ENCODE results near the gene IL20RB.
A peak's percentile ranks its signal among the peaks of the same experiment; 100 is the strongest.
"Not testable (repeated sequence)": the region's sequence is repeated elsewhere in the genome, so short reads cannot be mapped to it uniquely, and the experiment has no call there.

The IL20RB gene

DNA sequence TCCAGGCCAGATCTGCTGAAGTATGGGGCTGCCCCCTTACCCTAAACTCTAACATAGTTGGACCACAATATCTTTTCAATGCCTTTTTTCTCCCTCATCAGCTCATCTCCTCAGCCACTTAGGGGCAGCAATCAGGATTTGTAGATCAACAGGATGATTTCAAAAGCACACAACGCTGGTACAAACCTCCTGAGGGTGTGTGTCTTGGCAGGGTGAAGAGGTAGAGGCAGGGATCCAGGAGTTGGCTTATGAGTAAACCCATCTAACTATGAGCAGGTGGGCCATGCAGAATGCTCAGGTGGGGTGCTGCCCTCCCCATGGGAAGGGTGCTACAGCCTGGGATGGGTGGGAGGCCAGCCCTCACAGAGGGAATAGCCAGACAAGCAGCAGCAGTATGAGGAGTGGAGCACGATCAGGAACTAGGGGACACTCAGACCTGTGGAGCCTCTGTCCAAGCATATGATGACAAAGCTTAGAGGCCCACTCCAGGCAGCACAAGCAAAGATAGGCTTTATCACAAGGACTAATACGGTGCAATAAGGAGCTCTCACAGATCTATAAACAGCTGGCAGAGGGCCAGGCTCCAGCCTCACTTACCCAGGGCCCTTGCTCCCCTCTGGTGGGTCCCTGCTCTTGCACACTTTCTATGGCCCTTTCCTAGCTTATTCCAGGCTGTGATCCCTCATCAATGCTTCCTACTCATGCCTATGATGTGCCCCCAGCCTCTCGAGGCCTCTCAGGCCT, 32.2 kb downstream of the IL20RB start:
- peak; percentile 60 for DNase-seq

DNA sequence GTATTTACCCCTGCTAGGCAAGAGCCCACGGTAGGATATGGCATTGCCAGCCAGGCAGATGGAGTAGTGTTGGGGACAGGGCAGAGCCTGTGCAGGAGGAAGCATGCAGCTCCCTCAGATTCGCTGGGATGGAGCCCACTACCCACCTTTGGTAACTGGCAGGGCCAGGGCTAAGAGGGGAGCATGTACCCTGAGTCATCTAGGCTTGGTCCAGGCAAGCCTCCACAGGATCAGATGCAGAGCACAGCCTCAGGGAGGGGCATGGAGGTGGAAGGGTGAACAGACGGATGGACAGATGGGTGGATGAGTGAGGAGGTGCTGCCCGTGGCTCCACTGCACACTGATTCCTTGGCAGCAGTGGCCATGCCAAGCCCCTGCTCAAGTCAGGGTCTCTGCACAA, 33.0 kb downstream of the IL20RB start:
- peak; percentile 56 for DNase-seq

DNA sequence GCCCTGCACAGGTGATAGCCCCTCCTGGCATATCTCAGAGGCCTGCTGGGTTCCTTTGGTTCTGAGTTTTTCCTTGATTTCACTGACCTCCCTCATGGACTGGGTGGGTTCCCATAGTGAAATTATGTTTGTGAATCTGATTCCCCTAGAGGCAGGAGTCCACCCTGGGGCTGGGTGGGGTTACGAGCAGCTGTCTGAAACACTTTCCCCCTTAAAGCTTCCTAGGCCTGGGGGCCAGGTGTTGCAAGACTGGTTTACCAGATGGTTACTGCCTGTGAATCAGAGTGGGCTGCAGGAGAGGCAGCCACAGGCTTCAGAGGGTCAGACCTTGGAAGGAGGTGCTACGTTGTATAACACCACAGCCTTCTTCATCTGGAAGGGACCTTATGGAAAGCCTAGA, 34.3 kb downstream of the IL20RB start:
- peak; percentile 54 for DNase-seq

DNA sequence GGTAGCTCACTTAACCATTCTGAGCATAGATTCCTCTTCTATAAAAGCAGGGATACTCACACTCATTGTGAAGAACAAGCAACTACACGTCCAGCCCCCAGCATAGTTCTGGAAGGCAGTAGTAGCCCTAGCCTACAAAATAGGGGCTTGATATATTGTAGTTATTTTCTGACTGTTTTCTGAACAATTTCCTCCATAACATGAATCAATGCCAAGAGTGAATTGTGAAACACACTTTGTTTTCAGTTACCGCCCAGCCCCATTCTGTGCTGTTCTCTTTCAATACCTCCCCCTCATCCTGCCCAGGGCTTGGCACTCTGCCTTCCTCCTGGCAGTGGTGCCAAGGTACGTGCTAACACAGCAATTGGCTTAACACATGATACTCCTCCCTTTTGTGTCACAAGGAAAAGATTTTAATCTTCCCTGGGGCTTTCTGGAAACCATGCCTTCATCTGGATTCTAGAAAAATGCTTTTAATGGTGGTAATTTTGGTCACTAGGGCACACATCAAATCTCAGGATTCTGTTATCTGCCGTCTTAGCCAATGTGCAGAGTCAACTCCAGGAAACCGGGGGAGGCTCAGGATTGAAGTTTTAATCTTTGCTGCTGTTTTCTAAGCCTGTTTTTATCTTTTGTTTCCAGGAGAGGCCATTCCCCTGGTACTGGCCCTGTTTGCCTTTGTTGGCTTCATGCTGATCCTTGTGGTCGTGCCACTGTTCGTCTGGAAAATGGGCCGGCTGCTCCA, 37.2 kb downstream of the IL20RB start:
- DNase-seq, result no peak

DNA sequence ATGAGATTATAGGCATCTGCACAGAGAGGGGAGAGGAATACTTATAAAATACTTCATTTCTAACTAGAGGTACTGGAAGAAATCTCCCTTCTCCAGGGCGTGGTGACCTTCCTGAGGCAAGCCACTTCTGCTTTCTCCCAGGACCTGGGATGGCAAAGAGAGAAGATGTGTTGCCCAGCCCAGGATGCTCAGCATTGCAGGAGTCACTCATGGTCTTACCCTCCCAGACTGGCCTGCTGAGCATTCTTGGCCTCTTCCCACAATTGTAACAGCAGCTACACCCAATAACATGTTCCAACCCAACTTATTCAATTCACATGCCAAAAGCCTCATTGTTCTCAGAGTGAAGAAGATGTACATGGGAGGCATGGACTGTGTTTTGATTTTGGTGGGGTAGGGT, 37.9 kb downstream of the IL20RB start:
- no peak for DNase-seq

DNA sequence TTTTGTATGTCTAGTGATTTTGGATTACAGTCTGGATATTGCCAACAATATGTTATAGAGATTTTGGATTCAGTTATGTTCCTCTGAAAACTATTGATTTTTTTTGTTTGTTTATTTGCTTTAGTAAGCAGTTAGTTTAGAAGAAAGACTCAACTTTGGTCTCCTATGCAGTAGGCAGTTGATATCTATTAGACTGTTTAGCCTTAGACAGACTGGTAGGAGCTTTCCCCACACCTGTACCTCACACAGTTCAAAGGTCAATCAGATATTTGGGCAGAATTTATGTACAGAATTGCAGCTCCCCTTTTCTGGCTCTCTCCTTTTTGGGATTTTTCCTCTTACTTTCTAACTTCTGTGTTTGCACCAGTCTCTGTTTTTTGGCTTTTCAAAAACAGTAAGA, 42.3 kb downstream of the IL20RB start:
- DNase-seq, result no peak

DNA sequence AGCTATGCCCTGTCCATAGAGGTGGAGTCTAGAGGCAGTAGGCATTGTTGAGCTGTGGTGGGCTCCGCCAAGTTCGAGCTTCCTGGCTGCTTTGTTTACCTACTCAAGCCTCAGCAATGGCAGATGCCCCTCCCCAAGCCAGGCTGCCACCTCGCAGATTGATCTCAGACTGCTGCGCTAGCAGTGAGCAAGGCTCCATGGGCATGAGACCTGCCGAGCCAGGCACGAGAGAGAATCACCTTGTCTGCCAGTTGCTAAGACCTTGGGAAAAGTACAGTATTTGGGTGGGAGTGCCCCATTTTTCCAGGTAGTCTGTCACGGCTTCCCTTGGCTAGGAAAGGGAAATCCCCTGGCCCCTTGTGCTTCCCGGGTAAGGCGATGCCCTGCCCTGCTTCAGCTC, 49.6 kb downstream of the IL20RB start:
- DNase-seq, result not testable (repeated sequence)

DNA sequence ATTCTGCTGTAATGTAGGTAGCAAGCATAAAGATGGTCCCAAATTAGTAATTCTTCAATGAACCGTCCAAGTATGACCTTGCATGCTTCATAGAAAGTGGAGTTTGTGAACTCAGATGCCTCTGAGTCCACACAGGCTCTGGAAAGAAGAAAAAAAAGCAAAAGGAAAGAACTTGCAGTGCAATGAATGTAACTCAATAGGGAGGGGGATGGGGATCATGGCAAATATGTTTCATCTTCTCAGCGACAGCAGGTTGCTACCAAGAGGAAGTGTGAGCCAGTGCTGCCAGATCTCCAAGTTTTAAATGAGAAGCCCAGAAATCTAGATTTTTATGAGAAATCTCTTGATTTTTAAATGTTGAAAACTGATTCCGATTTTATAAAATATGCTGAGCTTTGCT, 50.3 kb downstream of the IL20RB start:
- DNase-seq, result no peak

DNA sequence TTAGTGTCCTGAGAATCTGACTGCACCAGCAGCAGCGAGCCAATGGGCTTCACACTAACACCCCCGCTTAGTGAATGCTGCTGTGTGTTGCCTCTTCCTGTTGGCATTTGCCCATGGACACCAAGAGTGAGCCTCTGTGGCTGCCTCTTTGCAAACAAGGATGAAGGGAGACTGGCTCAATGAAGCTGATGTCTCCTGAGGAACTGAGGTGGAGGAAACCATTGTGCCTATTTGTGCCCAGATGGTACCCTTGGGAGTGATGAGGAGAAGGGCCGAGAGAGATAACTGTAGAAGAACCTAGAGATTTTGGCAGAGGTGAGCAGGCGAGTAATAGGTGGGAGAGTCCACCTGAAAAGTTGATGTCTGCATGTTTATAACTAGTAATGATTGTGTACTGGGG, 51.2 kb downstream of the IL20RB start:
- no peak for DNase-seq

DNA sequence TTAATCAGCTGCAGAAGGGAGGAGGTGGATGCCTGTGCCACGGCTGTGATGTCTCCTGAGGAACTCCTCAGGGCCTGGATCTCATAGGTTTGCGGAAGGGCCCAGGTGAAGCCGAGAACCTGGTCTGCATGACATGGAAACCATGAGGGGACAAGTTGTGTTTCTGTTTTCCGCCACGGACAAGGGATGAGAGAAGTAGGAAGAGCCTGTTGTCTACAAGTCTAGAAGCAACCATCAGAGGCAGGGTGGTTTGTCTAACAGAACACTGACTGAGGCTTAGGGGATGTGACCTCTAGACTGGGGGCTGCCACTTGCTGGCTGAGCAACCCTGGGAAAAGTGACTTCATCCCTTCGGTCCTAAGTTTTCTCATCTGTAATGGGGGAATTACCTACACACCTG, 52.4 kb downstream of the IL20RB start:
- no peak for DNase-seq

DNA sequence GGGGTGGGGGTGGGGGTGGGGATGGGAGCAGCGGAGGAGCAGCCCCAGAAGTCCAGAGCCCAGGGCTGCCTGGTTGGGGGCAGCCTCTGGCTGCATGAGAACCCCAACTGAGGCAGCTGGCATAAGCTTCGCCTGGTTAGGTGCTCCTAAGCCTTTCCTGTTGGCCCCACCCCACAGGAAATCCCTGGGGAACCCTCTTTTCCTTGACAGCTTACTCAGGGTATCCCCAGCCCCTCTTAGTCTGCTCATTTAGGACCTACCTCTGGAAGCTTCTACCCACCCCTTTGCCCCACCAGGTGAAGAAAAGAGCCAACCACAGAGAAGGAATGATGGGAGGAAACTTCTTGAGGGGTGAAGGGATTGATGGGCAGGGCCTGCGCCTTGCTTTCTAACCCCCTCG, 53.4 kb downstream of the IL20RB start:
- DNase-seq, result no peak

DNA sequence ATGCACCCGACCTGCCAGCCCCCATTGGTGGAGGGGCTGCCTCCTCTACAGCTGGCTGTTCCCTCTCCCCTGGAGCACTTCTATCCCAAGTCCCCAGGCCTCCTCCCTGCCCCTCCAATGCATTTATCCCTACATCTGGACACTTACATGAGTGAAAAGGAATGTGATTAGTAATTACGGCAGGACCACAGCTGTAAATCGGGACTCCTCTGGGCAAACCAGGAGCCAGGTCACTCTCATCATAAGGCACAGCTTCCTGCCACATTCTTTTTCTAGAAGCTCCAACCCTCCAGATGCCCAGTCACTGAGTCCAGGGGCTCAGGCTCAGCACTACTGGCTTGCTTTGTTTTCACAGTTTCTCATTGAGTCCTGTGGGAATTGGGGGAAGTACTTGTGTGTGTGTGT, 54.3 kb downstream of the IL20RB start:
- DNase-seq, result no peak

DNA sequence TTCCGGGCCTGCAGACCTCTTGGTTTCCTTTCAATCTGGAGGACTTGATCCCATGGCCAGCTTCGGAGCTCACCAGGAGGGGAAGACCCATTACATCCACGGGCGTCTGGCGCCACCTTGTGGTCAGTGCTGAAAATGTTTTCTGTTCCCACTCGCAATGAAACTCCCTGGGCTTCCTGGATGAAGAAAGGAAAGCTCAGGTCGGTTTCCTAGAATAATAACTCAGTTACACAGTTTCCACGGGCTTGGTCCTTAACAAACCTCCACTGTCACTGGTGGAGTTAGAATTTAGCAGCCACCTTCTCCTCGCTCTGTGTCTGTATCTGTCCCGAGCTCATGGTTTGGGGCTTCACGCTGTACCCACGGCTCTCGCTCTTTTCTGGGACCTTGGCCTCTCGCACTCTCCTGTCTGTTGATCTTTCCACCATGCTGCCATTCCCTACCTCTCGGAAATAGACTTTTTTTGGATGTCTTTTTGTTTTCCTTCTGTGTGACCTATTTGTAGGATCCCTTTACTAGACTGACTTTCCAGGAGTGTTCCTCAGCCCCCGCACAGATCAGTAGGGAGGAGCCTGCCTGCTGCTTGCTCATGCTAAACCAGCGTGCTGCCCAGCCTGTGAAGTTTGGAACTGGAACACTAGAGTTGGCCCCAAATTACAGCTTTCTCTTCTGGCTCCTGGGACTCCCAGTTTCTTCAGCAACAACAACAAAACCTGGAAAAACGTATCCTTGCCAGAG, 56.3 kb downstream of the IL20RB start:
- peak; percentile 94 for DNase-seq

DNA sequence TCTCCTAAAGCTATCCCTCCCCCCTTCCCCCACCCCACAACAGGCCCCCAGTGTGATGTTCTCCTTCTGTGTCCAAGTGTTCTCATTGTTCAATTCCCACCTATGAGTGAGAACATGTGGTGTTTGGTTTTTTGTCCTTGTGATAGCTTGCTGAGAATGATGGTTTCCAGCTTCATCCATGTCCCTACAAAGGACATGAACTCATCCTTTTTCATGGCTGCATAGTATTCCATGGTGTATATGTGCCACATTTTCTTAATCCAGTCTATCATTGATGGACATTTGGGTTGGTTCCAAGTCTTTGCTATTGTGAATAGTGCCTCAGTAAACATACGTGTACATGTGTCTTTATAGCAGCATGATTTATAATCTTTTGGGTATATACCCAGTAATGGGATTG, 59.5 kb downstream of the IL20RB start:
- DNase-seq, result not testable (repeated sequence)

DNA sequence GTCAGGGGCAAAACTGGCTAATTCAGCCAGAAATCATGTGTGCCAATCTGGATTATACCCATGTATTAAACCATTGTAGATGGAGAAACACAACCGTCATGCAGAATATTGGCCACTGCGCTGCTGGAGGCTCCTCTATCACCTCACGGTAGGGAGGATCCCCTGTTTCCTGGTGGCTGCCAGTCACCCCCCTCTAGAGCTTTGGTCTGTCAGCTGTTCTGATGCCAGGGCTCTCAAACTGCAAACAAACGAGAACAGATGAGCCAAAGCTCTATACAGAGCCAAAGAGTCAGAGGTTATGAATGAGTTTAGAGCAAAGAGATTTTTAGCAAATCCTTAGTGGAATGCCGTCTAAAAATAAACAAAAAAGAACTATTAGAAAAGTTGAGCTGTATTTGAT, 62.5 kb downstream of the IL20RB start:
- no peak for DNase-seq

DNA sequence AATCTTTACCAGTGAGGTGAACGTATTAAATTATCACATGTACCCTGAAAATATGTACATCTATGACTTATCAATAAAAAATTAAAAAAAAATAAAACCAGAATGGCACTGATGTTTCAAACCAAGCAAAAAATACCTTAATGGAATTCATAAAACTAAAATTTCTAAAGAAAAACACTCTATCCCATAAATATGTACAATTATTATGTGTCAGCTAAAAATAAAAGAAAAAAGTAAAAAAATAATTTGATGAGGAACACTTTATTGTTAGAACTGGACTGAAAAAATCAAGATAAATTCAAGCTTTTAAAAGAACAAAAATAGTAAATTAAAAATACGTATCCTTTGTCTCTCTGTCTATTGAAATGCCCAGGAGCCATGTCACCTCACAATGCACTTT, 63.1 kb downstream of the IL20RB start:
- DNase-seq, result no peak

DNA sequence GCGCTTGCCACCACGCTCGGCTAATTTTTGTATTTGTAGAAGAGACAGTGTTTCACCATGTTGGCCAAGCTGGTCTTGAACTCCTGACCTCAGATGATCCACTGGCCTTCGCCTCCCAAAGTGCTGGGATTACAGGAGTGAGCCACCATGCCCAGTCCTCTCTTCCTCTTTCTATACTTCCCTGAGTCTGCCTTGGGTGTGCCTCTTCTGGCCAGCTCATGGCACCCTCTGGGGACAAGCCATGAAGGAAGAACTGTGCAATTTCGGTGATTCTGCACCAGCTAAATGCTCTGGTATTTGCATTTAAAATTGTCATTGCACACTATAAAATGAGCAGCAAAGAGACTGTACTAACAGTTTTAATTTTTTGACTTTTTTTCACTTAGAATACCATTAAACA, 66.6 kb downstream of the IL20RB start:
- no peak for DNase-seq

DNA sequence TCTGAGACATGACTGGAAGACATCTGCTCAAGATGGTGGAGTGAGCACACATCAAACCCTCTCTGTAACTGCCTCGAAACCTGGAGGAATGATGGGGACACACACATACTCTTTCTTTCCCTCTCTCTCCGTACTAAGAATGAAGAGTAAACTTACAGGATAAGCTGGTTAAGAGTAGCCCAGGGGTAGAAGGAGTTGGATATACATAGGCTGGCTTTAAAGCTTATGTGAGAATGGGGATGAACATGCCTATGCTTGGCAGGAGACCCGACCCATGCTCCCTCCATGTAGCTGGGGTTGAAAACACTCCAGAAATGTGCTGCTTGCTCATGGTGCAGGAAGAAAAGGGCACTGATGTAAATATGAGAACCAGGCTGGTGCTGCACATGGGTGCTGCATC, 68.9 kb downstream of the IL20RB start:
- no peak for DNase-seq

DNA sequence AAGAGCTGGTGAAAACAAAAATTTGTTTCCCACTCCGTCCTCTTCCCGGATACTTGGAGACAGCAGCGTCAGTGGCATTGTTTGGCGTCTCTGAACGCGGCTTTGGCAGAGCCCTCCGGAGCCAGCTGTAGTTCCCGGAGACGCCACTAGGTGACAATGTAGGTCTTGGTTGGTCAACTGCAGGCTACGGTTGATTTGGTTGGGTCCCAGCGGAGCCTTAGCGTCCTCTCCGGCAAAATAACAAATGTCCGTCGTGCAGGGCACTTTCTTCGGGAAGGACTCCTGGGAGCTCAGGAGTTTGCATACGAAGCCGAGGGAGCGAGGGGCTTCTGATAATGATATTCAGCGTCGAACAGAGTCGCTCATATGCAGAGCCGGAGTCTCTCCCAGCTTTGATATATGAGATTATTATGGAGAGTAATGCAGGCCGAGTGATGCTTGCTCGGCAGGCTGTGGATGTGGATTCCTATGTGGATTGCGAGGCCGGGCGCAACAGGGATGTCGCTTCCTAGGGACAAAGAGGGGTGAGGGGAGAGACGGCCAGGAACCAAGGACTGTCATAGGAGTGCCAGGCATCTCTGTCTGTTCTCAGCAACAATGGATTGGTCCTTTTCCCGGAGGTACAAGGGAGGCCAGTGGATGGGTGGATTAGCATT, 74.8 kb downstream of the IL20RB start:
- DNase-seq, result peak; percentile 94

DNA sequence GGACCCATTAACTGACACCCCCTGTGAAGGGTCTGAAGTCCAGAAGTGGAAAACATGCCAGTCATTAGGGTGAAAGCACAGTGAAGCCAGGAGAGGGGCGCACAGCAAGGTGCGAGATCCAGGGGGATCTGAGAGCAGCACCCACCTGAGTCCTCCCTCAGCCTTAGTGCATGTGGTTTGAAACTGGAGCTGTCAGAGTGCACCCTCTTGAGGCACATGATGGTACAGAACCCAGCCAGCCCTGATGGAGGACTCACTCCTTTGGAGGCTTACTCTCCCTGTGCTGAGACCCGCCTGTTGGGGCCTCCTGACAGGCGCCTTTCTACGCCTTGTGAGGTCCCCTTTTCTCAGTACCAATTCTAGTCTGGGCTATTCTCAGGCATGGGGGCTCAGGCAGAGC, 77.8 kb downstream of the IL20RB start:
- DNase-seq, result peak; percentile 67

DNA sequence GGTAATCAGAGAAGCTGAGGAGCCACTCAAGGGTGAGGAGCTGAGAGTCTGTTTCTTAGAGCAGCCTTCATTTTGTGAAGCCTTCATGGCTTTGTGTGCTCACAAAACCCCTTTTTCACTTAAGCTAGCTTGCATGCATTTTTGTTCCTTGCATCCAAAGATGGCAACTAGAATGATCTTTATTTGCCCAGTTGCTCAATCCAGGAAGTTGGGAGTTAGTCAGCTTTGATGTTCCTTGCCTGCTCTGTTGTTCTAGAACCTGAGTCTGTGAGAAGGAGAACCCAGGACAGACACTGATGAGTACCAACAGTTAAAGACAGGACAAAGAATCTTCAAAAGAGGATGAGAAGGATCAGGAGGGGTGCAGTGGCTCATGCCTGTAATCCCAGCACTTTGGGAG, 81.8 kb downstream of the IL20RB start:
- no peak for DNase-seq

DNA sequence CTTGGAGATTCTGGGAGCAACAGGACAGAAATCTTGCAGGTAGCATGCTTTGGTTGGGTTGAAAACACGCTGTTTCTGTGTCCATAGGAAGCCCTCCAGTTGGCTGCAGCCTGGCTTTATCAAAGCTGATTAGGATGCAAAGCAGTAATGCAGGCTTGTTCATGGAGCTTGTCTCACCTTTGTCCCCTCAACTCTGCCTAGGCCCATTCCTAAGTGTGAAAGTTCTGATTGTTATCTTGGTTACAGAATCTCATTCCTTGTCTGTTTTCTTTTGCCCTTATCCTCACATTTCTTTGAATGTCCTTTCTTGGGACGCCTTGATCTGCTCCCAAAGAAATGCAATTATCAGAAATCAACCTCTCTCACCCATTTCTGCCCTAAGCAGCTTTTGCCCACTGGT, 83.5 kb downstream of the IL20RB start:
- DNase-seq, result peak; percentile 10

DNA sequence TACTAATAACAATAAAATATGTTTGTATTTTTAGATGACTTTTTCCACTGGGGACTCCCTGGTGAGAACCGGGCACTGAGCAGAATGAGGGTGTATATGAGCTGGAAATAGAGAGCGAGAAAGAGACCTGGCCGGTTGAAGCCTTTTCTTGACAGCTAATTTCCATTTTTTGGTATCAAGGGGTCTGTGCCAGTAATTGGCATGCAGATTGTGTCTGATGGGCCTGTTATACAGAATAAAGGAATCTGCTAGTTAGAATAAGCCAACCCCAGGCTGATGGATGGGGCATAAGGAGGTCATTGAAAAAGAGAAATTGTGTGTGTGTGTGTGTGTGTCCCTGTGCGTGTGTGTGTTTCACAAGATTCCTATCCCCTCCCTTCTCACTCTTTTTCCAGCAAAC, 83.9 kb downstream of the IL20RB start:
- no peak for DNase-seq

DNA sequence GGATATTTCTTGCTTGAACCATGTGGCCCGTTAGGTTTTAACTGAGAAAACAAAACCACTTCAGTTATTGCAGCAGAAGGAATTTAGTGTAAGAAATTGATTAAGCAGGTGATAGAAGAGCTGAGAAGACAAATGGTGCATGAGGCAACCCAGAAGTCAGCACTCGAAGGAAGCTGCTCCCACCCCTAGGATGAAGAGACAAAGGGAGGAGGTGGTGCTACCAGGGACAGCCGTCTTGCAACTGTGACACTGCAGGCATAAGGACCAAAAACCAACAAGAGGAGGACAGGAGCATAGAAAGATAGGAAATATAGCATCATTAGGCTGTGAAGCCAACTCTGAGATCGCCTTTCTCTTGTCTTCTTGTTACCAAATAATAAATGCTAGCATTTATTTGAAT, 89.0 kb downstream of the IL20RB start:
- DNase-seq, result no peak
